HCT116 (cell line): Measurements from ENCODE around the gene CXCL11. TPM values are rescaled to one million over a fixed set of nuclear protein-coding genes. Genes with fewer than 3 reads are reported as not detected.

ENCODE experiments used
- ATAC-seq: fragments of 200-7000 bp; cut with Tn5 transposase; 2 replicates; pipeline ENCODE4 v1.9.1; 2020; ENCODE audit warnings: mild to moderate bottlenecking, moderate library complexity
- BruUV-seq: library from RNA; stranded (reverse); fragments of 400-500 nt; replicated peaks from 2 replicates; lab custom pipeline; 2021; lab: Mats Ljungman, UMichigan
- CTCF ChIA-PET: fragments of 300-600 bp; sonication (Branson Sonifier 250); formaldehyde crosslinking; loops from one replicate; lab custom pipeline; 2021; ENCODE audit warnings: antibody characterized with exemption; lab: Charles Lee
- POLR2A ChIA-PET: fragments of 300-600, 350-600 bp; sonication (Branson Sonifier 250); formaldehyde crosslinking; loops from one replicate; lab custom pipeline; 2021; ENCODE audit warnings: antibody characterized with exemption; lab: Charles Lee
- RAD21 ChIA-PET, 2 experiments: fragments of 300-600 bp; sonication (Branson Sonifier 250); formaldehyde crosslinking; loops; one replicate each; lab custom pipeline; 2023; ENCODE audit warnings: low total read pairs in 2 of 2; ENCODE audit not compliant: uncharacterized antibody in 2 of 2, unreplicated experiment in 2 of 2, low non-redundant PET in 1 of 2; lab: Charles Lee
- DNase-seq: peaks from one replicate; pipeline ENCODE4 v3.0.0-alpha.2; 2010; ENCODE audit warnings: low read depth, low spot score
- H2AFZ ChIP-seq: fragments of 200-600 bp; shearing (Covaris generic), sonication (generic); 2 replicates; pipeline ENCODE4 v1.6.1; 2017; ENCODE audit warnings: low read depth, mixed run types, mixed read lengths, antibody characterized with exemption, low read length; ENCODE audit not compliant: poor library complexity, severe bottlenecking
- H3K27ac ChIP-seq: 2 replicates; pipeline ENCODE4 v1.5.1; 2012; ENCODE audit warnings: low read depth, low read length
- H3K27me3 ChIP-seq: fragments of 200-600 bp; sonication (generic); 2 replicates; pipeline ENCODE4 v1.6.1; 2016; ENCODE audit warnings: mixed run types, low read length, mixed read lengths; ENCODE audit not compliant: insufficient read depth
- H3K36me3 ChIP-seq, 2 experiments: fragments of 200-500 bp in 1 of 2; fragments of 200-600 bp in 1 of 2; sonication (Bioruptor generic) in 1 of 2; sonication (generic) in 1 of 2; 2 replicates each; pipeline versions ENCODE4 v1.5.1 to v1.6.1; 2014 to 2016; ENCODE audit warnings: low read length in 2 of 2, inconsistent platforms in 1 of 2, mixed read lengths in 1 of 2, mixed run types in 1 of 2; ENCODE audit not compliant: insufficient read depth in 2 of 2, control insufficient read depth in 1 of 2
- H3K4me1 ChIP-seq, 2 experiments: fragments of 200-600 bp in 1 of 2; sonication (generic) in 1 of 2; 2 replicates each; pipeline versions ENCODE4 v1.5.1 to v1.6.1; 2012 to 2017; ENCODE audit warnings: low read length in 2 of 2, inconsistent platforms in 1 of 2, mild to moderate bottlenecking in 1 of 2, mixed read lengths in 1 of 2, mixed run types in 1 of 2, moderate library complexity in 1 of 2; ENCODE audit not compliant: insufficient read depth in 2 of 2, control insufficient read depth in 1 of 2
- H3K4me2 ChIP-seq: fragments of 200-600 bp; sonication (generic); 2 replicates; pipeline ENCODE4 v1.6.1; 2017; ENCODE audit warnings: mixed run types, low read length, mixed read lengths
- H3K4me3 ChIP-seq, 2 experiments: fragments of 200-600 bp in 1 of 2; sonication (generic) in 1 of 2; replicated peaks in 1 of 2; 2 replicates each; pipeline ENCODE4 v1.5.1; 2011 to 2016; ENCODE audit warnings: low read length in 2 of 2, control low read depth in 1 of 2, low read depth in 1 of 2, mild to moderate bottlenecking in 1 of 2, mixed read lengths in 1 of 2, mixed run types in 1 of 2
- H3K79me2 ChIP-seq: fragments of 200-600 bp; sonication (generic); 2 replicates; pipeline ENCODE4 v1.6.1; 2017; ENCODE audit warnings: mild to moderate bottlenecking, mixed run types, low read length, moderate library complexity, mixed read lengths; ENCODE audit not compliant: insufficient read depth
- H3K9ac ChIP-seq: fragments of 200-600 bp; sonication (generic); 2 replicates; pipeline ENCODE4 v1.6.1; 2016; ENCODE audit warnings: low read length, mixed read lengths
- H3K9me2 ChIP-seq: fragments of 200-600 bp; sonication (generic), shearing (Covaris generic); 2 replicates; pipeline ENCODE4 v1.6.1; 2017; ENCODE audit warnings: mixed run types, mild to moderate bottlenecking, moderate library complexity; ENCODE audit not compliant: insufficient read depth
- H3K9me3 ChIP-seq, 2 experiments: fragments of 200-500 bp in 1 of 2; fragments of 200-600 bp in 1 of 2; sonication (Bioruptor generic) in 1 of 2; sonication (generic) in 1 of 2; 2 replicates each; pipeline ENCODE4 v1.6.1; 2014 to 2017; ENCODE audit warnings: low read length in 2 of 2, mixed read lengths in 2 of 2, inconsistent platforms in 1 of 2, low read depth in 1 of 2, mild to moderate bottlenecking in 1 of 2, mixed run types in 1 of 2, moderate library complexity in 1 of 2; ENCODE audit not compliant: control insufficient read depth in 1 of 2, insufficient read depth in 1 of 2
- H4K20me1 ChIP-seq: fragments of 200-600 bp; sonication (generic), shearing (Covaris generic); 2 replicates; pipeline ENCODE4 v1.6.1; 2017; ENCODE audit warnings: mixed run types, mild to moderate bottlenecking, moderate library complexity; ENCODE audit not compliant: insufficient read depth
- EGR1 ChIP-seq: IDR thresholded peaks from 2 replicates; pipeline ENCODE4 v1.6.1; 2012; ENCODE audit warnings: low read depth
- ELF1 ChIP-seq: IDR thresholded peaks from 2 replicates; pipeline ENCODE4 v1.6.1; 2012; ENCODE audit warnings: low read depth, borderline replicate concordance
- EZH2 ChIP-seq: fragments of 200-600 bp; sonication (generic); IDR thresholded peaks from 2 replicates; pipeline ENCODE4 v1.6.1; 2017; ENCODE audit warnings: antibody characterized with exemption, mixed run types
- EZH2phosphoT487 ChIP-seq: fragments of 200-600 bp; IDR thresholded peaks from 2 replicates; pipeline ENCODE4 v1.6.1; 2018; ENCODE audit warnings: antibody characterized with exemption, borderline replicate concordance
- POLR2A ChIP-seq: IDR thresholded peaks from 2 replicates; pipeline ENCODE4 v1.7.0; 2011; ENCODE audit warnings: borderline replicate concordance; ENCODE audit not compliant: insufficient read depth, insufficient read length; ENCODE audit errors: extremely low read depth
- POLR2AphosphoS5 ChIP-seq: IDR thresholded peaks from 2 replicates; pipeline ENCODE4 v1.6.1; 2011; ENCODE audit warnings: mild to moderate bottlenecking, low read depth, low read length, moderate library complexity
- RAD21 ChIP-seq: IDR thresholded peaks from 2 replicates; pipeline ENCODE4 v1.6.1; 2012; ENCODE audit warnings: low read depth, mild to moderate bottlenecking
- SRF ChIP-seq: IDR thresholded peaks from 2 replicates; pipeline ENCODE4 v1.6.1; 2012; ENCODE audit warnings: low read depth
- YY1 ChIP-seq: IDR thresholded peaks from 2 replicates; pipeline ENCODE4 v1.6.1; 2011; ENCODE audit warnings: low read length, low read depth, moderate library complexity, mild to moderate bottlenecking; ENCODE audit not compliant: insufficient replicate concordance; ENCODE audit errors: extremely low read depth
- ZFX ChIP-seq: fragments of 450-650 bp; IDR thresholded peaks from 2 replicates; pipeline ENCODE4 v1.6.1; 2017
- intact Hi-C: fragments of 100-400 bp; cut with micrococcal nuclease; formaldehyde crosslinking; loops from 2 replicates; pipeline ENCODE4 v1.10.0; 2022
- total RNA-seq: library from RNA; stranded (reverse); gene quantifications from one replicate; pipeline ENCODE4 v1.2.1, GENCODE V29; 2021; ENCODE audit not compliant: unreplicated experiment
- TF ChIP-seq, protein P1 (sequence below): IDR thresholded peaks from 2 replicates; pipeline ENCODE4 v1.6.1; 2012
- TF ChIP-seq, protein P2 (sequence below): IDR thresholded peaks from 2 replicates; pipeline ENCODE4 v1.6.1; 2012
- TF ChIP-seq, protein P3 (sequence below): IDR thresholded peaks from 2 replicates; pipeline ENCODE4 v1.6.1; 2012; ENCODE audit warnings: low read depth
- TF ChIP-seq, protein P4 (sequence below), 3 experiments: fragments of 200-600 bp in 1 of 3; sonication (generic) in 1 of 3; IDR thresholded peaks in 2 of 3; conservative IDR thresholded peaks in 1 of 3; 2 replicates each; pipeline ENCODE4 v1.5.1; 2012 to 2017; ENCODE audit warnings: low read depth in 2 of 3, low read length in 2 of 3, antibody characterized with exemption in 1 of 3, borderline replicate concordance in 1 of 3, control low read depth in 1 of 3, mild to moderate bottlenecking in 1 of 3, mixed read lengths in 1 of 3, mixed run types in 1 of 3, moderate library complexity in 1 of 3; ENCODE audit not compliant: insufficient read depth in 1 of 3

The CXCL11 gene
- total RNA-seq, 1 experiment from 2014 or later: not detected

- no peak overlapping the region for H3K27ac ChIP-seq
- H3K9ac ChIP-seq: no peak overlapping the region
- H2AFZ ChIP-seq: peak overlapping the region; percentile 88
- intact Hi-C loops: loop anchor here (1.0 to 10.0 kb wide), 4 partner anchors 72 to 509 kb away; no protein-coding TSS in a partner anchor
- CTCF ChIA-PET: interaction anchor here (0.6 to 2.3 kb wide), 20 partner anchors 11 to 509 kb away, joined by 3 to 37 read pairs (median 6); partner anchors contain the start of gene NAAA
- H3K9me2 ChIP-seq: no peaks in the 10 kb centered on the region
- H3K36me3 ChIP-seq: no peaks in the 10 kb centered on the region
- no peak overlapping the region for H3K4me2 ChIP-seq
- no peaks in the 10 kb centered on the region for H3K27me3 ChIP-seq
- peaks cover 0 to 6% of the 10 kb centered on the region in 2 experiments; a peak in 2 of 4 replicates for H3K4me1 ChIP-seq
- POLR2A ChIA-PET: no interaction called here
- peak; percentile 42 for DNase-seq
- peak; percentile 48 for ATAC-seq
- BruUV-seq: no TSS peak
- peaks cover 1% of the 10 kb centered on the region; the same call in 1 of the 2 replicates for H3K79me2 ChIP-seq
- H3K4me3 ChIP-seq: no peak overlapping the region
- no peaks in the 10 kb centered on the region for H3K9me3 ChIP-seq
- H4K20me1 ChIP-seq: no peaks in the 10 kb centered on the region
- no peak for TF ChIP-seq YY1
- TF ChIP-seq, protein P1, sequence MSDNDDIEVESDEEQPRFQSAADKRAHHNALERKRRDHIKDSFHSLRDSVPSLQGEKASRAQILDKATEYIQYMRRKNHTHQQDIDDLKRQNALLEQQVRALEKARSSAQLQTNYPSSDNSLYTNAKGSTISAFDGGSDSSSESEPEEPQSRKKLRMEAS: no peak
- TF ChIP-seq ZFX: no peak
- TF ChIP-seq, protein P2, sequence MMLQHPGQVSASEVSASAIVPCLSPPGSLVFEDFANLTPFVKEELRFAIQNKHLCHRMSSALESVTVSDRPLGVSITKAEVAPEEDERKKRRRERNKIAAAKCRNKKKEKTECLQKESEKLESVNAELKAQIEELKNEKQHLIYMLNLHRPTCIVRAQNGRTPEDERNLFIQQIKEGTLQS: no peak
- TF ChIP-seq EZH2: no peak
- TF ChIP-seq, protein P3, sequence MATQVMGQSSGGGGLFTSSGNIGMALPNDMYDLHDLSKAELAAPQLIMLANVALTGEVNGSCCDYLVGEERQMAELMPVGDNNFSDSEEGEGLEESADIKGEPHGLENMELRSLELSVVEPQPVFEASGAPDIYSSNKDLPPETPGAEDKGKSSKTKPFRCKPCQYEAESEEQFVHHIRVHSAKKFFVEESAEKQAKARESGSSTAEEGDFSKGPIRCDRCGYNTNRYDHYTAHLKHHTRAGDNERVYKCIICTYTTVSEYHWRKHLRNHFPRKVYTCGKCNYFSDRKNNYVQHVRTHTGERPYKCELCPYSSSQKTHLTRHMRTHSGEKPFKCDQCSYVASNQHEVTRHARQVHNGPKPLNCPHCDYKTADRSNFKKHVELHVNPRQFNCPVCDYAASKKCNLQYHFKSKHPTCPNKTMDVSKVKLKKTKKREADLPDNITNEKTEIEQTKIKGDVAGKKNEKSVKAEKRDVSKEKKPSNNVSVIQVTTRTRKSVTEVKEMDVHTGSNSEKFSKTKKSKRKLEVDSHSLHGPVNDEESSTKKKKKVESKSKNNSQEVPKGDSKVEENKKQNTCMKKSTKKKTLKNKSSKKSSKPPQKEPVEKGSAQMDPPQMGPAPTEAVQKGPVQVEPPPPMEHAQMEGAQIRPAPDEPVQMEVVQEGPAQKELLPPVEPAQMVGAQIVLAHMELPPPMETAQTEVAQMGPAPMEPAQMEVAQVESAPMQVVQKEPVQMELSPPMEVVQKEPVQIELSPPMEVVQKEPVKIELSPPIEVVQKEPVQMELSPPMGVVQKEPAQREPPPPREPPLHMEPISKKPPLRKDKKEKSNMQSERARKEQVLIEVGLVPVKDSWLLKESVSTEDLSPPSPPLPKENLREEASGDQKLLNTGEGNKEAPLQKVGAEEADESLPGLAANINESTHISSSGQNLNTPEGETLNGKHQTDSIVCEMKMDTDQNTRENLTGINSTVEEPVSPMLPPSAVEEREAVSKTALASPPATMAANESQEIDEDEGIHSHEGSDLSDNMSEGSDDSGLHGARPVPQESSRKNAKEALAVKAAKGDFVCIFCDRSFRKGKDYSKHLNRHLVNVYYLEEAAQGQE: no peak
- TF ChIP-seq EGR1: no peak
- TF ChIP-seq, protein P4, sequence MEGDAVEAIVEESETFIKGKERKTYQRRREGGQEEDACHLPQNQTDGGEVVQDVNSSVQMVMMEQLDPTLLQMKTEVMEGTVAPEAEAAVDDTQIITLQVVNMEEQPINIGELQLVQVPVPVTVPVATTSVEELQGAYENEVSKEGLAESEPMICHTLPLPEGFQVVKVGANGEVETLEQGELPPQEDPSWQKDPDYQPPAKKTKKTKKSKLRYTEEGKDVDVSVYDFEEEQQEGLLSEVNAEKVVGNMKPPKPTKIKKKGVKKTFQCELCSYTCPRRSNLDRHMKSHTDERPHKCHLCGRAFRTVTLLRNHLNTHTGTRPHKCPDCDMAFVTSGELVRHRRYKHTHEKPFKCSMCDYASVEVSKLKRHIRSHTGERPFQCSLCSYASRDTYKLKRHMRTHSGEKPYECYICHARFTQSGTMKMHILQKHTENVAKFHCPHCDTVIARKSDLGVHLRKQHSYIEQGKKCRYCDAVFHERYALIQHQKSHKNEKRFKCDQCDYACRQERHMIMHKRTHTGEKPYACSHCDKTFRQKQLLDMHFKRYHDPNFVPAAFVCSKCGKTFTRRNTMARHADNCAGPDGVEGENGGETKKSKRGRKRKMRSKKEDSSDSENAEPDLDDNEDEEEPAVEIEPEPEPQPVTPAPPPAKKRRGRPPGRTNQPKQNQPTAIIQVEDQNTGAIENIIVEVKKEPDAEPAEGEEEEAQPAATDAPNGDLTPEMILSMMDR (IDR thresholded peaks at IDR 0.05 in 2 of 3, conservative IDR thresholded peaks at IDR 0.05 in 1 of 3; ENCODE audit: borderline replicate concordance in 1 of 3, insufficient read depth in 1 of 3, low read depth in 2 of 3, low read length in 2 of 3): peak; percentile 37 to 70 (median 60); a peak in 5 of 6 replicates
- no peak for TF ChIP-seq ELF1
- no peak for TF ChIP-seq SRF
- no peak for TF ChIP-seq EZH2phosphoT487
- no peak for TF ChIP-seq POLR2AphosphoS5
- peak; percentile 80 for TF ChIP-seq RAD21
- TF ChIP-seq POLR2A: no peak
- TF ChIP-seq, all 23 proteins: peak for 2
- RAD21 ChIA-PET: interaction anchor here (0.7 to 1.1 kb wide), 5 partner anchors 75 to 380 kb away, joined by 3 to 5 read pairs (median 3); no protein-coding TSS in a partner anchor
These were observed 40.1 kb downstream of the CXCL11 start for GRCh38 chr4:75995727-75996126.
